HepG2 (cell line): Measurements from ENCODE around the gene MYL6. TPM values are rescaled to one million over a fixed set of nuclear protein-coding genes. Genes with fewer than 3 reads are reported as not detected.

Experiments used
- ATAC-seq: fragments of 200-7000 bp; cut with Tn5 transposase; 3 replicates; pipeline ENCODE4 v1.9.1; 2020; ENCODE audit warnings: mild to moderate bottlenecking, moderate library complexity
- BruUV-seq: library from RNA; stranded (reverse); fragments of 400-500 nt; replicated peaks from 2 replicates; lab custom pipeline; 2021; lab: Mats Ljungman, UMichigan
- CTCF ChIA-PET: fragments of 300-600 bp; formaldehyde crosslinking; extraction: SDS; loops from one replicate; lab custom pipeline; 2021; ENCODE audit warnings: low total read pairs, inconsistent platforms, low intra/inter-chr PET ratio; lab: Yijun Ruan, JAX
- POLR2A ChIA-PET: fragments of 350-600 bp; sonication (Branson Sonifier 250); formaldehyde crosslinking; loops from one replicate; lab custom pipeline; 2020; ENCODE audit warnings: antibody characterized with exemption, inconsistent platforms; lab: Yijun Ruan, JAX
- DNase-seq: peaks from one replicate; pipeline ENCODE4 v3.0.0-alpha.2; 2015; ENCODE audit warnings: low spot score
- FAIRE-seq: peaks from 3 replicates; lab custom pipeline; 2011; peaks lifted over from hg19 to GRCh38; lab: Jason Lieb, UNC
- H2AFZ ChIP-seq: one replicate; pipeline ENCODE4 v1.6.1; 2011; ENCODE audit warnings: low read length, inconsistent platforms
- H3K27ac ChIP-seq: fragments of 300-600 bp; 3 replicates; pipeline ENCODE4 v1.8.0; 2011; ENCODE audit warnings: mixed run types, mild to moderate bottlenecking, mixed read lengths, low read length, inconsistent platforms; ENCODE audit not compliant: insufficient read depth; ENCODE audit errors: extremely low read length
- H3K27me3 ChIP-seq, 2 experiments: fragments of 200-600 bp in 1 of 2; 2 replicates in 1 of 2; 3 replicates in 1 of 2; pipeline versions ENCODE4 v1.6.0 to v1.8.0; 2011; ENCODE audit warnings: low read length in 2 of 2, mild to moderate bottlenecking in 2 of 2, moderate library complexity in 2 of 2, inconsistent platforms in 1 of 2; ENCODE audit not compliant: insufficient read depth in 2 of 2, control insufficient read depth in 1 of 2
- H3K36me3 ChIP-seq, 2 experiments: fragments of 200-600 bp in 1 of 2; replicated peaks in 1 of 2; 2 replicates in 1 of 2; 3 replicates in 1 of 2; pipeline versions ENCODE4 v1.5.1 to v1.8.0; 2011; ENCODE audit warnings: low read length in 2 of 2, inconsistent platforms in 1 of 2; ENCODE audit not compliant: insufficient read depth in 2 of 2, control insufficient read depth in 1 of 2
- H3K4me1 ChIP-seq: 2 replicates; pipeline ENCODE4 v1.5.1; 2012; ENCODE audit warnings: low read length, inconsistent platforms; ENCODE audit not compliant: insufficient read depth
- H3K4me2 ChIP-seq: 2 replicates; pipeline ENCODE4 v1.6.0; 2011; ENCODE audit warnings: low read depth, low read length, inconsistent platforms
- H3K4me3 ChIP-seq, 3 experiments: fragments of 200-600 bp in 1 of 3; sonication (generic), shearing (Covaris generic) in 1 of 3; replicated peaks in 1 of 3; 2 replicates each; pipeline ENCODE4 v1.5.1; 2011 to 2016; ENCODE audit warnings: low read length in 3 of 3, inconsistent platforms in 2 of 3, low read depth in 2 of 3, mild to moderate bottlenecking in 2 of 3, control low read depth in 1 of 3, mixed read lengths in 1 of 3; ENCODE audit not compliant: insufficient read depth in 1 of 3
- H3K79me2 ChIP-seq: one replicate; pipeline ENCODE4 v1.6.1; 2011; ENCODE audit warnings: low read length, inconsistent platforms; ENCODE audit not compliant: insufficient read depth
- H3K9ac ChIP-seq: 2 replicates; pipeline ENCODE4 v1.6.0; 2011; ENCODE audit warnings: mild to moderate bottlenecking, low read depth, low read length, inconsistent platforms; ENCODE audit not compliant: insufficient read depth
- H3K9me3 ChIP-seq: 2 replicates; pipeline ENCODE4 v1.5.1; 2012; ENCODE audit warnings: mild to moderate bottlenecking, low read length
- H4K20me1 ChIP-seq: 2 replicates; pipeline ENCODE4 v1.6.0; 2011; ENCODE audit warnings: inconsistent platforms, mild to moderate bottlenecking, low read length, moderate library complexity; ENCODE audit not compliant: insufficient read depth
- CREM ChIP-seq, 2 experiments: sonication (generic) in 1 of 2; formaldehyde crosslinking in 1 of 2; IDR thresholded peaks; 2 replicates each; pipeline versions ENCODE4 v1.4.0 to v1.6.1; 2016 to 2020; ENCODE audit warnings: antibody characterized with exemption in 1 of 2, mild to moderate bottlenecking in 1 of 2, missing genetic modification reagents in 1 of 2
- EED ChIP-seq: sonication (generic); formaldehyde crosslinking; IDR thresholded peaks from 2 replicates; pipeline ENCODE4 v1.5.0; 2020; ENCODE audit warnings: mild to moderate bottlenecking, missing genetic modification reagents
- NBN ChIP-seq: fragments of 450-650 bp; conservative IDR thresholded peaks from 2 replicates; pipeline ENCODE4 v1.6.1; 2017
- PHF8 ChIP-seq: sonication (generic); formaldehyde crosslinking; IDR thresholded peaks from 2 replicates; pipeline ENCODE4 v1.5.0; 2020; ENCODE audit warnings: missing genetic modification reagents
- ZNF180 ChIP-seq: sonication (generic); formaldehyde crosslinking; IDR thresholded peaks from 2 replicates; pipeline ENCODE4 v1.4.0; 2020; ENCODE audit warnings: low read depth, missing genetic modification reagents, borderline replicate concordance
- ZNF326 ChIP-seq: sonication (generic); formaldehyde crosslinking; IDR thresholded peaks from 2 replicates; pipeline ENCODE4 v1.4.0; 2020; ENCODE audit warnings: missing genetic modification reagents, borderline replicate concordance
- ZNF337 ChIP-seq: sonication (generic); formaldehyde crosslinking; IDR thresholded peaks from 2 replicates; pipeline ENCODE4 v1.5.1; 2020; ENCODE audit warnings: missing genetic modification reagents, low read depth, mild to moderate bottlenecking, borderline replicate concordance
- ZNF577 ChIP-seq: sonication (generic); formaldehyde crosslinking; IDR thresholded peaks from 2 replicates; pipeline ENCODE4 v1.4.0; 2020; ENCODE audit warnings: mild to moderate bottlenecking, low read depth, missing genetic modification reagents, borderline replicate concordance
- WGBS: methylation state at CpG from one replicate; pipeline ENCODE4 v1.1.6; 2017; ENCODE audit warnings: low lambda C conversion rate; 5-methylcytosine and 5-hydroxymethylcytosine counted together
- in situ Hi-C: cut with HindIII; loops from 2 replicates; pipeline ENCODE4 v1.10.0; 2017; ENCODE audit warnings: low pct_unique_long_range_greater_than_20kb; ENCODE audit not compliant: extremely low pct_ligation_motif_present
- intact Hi-C: fragments of 100-400 bp; cut with micrococcal nuclease; formaldehyde crosslinking; loops from one replicate; pipeline ENCODE4 v1.10.0; 2022; ENCODE audit not compliant: unreplicated experiment
- polyA plus RNA-seq, 8 experiments: library from polyadenylated mRNA; depleted of rRNA in 3 of 8; stranded (reverse) in 7 of 8; unstranded in 1 of 8; fragments of >200 nt; fragmentation: Illumina TruSeq in 4 of 8; extraction: Trizol in 4 of 8; gene quantifications; 2 replicates each; pipeline versions ENCODE4 v1.2.1 to v1.2.3, GENCODE V29; 2011 to 2016; ENCODE audit warnings: low read depth in 4 of 8, missing spikeins in 1 of 8, mixed read lengths in 1 of 8; ENCODE audit not compliant: insufficient read depth in 1 of 8
- total RNA-seq, 5 experiments: library from RNA; depleted of rRNA; stranded (reverse); fragments of >200 nt; fragmentation: Illumina TruSeq; extraction: Trizol; gene quantifications; 2 replicates each; pipeline ENCODE4 v1.2.3, GENCODE V29; 2016; ENCODE audit warnings: low read depth in 1 of 5
- TF ChIP-seq, protein P1 (sequence below): sonication (generic); formaldehyde crosslinking; IDR thresholded peaks from 2 replicates; pipeline ENCODE4 v1.4.0; 2020; ENCODE audit warnings: missing genetic modification reagents, mild to moderate bottlenecking, borderline replicate concordance
- TF ChIP-seq, protein P2 (sequence below): sonication (generic); formaldehyde crosslinking; IDR thresholded peaks from 2 replicates; pipeline ENCODE4 v1.4.0; 2020; ENCODE audit warnings: mild to moderate bottlenecking, missing genetic modification reagents

The MYL6 gene
- total and polyA plus RNA-seq, 2 of the 13 experiments (the other 11 are each of a cell fraction or from before 2014, with no cell fraction given): 1,127 to 1,192 TPM

DNA sequence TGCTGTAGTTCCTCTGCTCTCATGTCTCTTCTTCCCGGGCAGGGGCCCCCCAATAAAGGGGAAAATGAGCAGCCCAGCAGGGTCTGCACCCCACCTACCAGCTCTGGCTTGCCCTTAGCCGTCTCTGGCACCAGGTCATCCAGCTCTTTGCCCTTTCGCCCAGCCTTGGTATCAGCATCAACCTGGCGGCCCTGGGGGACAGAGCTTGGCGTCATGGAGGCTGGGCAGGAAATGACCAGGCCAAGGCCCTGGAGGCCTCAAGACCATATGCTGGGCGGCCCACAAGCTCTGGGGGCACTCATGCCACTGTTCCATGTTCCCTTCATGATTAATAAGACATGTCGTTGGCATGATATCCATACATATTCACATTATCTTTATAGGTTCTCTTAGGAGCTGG is 14.7 kb downstream of the MYL6 start:
- Histone ChIP-seq H3K4me2 (no peak overlapping the region), H3K27ac (no peak overlapping the region), H3K27me3 (no peaks in the 10 kb centered on the region), H3K36me3 (peaks cover 19 to 60% of the 10 kb centered on the region in 2 experiments), H3K4me3 (no peak overlapping the region), H3K9ac (no peak overlapping the region), H3K79me2 (no peaks in the 10 kb centered on the region), H3K4me1 (no peaks in the 10 kb centered on the region), H4K20me1 (no peaks in the 10 kb centered on the region), H2AFZ (no peak overlapping the region), H3K9me3 (no peaks in the 10 kb centered on the region)
- no peak for DNase-seq
- in situ Hi-C loops: no loop called here
- BruUV-seq: no TSS peak
- ChIA-PET POLR2A (no interaction called here), CTCF (no interaction called here)
- WGBS: over 99% methylated on average over 7 of the region's 7 CpGs
- intact Hi-C loops: no loop called here
- FAIRE-seq: no peak
- no peak for ATAC-seq
- TF ChIP-seq ZNF180: no peak
- no peak for TF ChIP-seq ZNF577 (CRISPR knock-in tag)
- no peak for TF ChIP-seq PHF8 (CRISPR knock-in tag)
- TF ChIP-seq ZNF337 (CRISPR knock-in tag): no peak
- no peak for TF ChIP-seq NBN
- TF ChIP-seq, protein P1, sequence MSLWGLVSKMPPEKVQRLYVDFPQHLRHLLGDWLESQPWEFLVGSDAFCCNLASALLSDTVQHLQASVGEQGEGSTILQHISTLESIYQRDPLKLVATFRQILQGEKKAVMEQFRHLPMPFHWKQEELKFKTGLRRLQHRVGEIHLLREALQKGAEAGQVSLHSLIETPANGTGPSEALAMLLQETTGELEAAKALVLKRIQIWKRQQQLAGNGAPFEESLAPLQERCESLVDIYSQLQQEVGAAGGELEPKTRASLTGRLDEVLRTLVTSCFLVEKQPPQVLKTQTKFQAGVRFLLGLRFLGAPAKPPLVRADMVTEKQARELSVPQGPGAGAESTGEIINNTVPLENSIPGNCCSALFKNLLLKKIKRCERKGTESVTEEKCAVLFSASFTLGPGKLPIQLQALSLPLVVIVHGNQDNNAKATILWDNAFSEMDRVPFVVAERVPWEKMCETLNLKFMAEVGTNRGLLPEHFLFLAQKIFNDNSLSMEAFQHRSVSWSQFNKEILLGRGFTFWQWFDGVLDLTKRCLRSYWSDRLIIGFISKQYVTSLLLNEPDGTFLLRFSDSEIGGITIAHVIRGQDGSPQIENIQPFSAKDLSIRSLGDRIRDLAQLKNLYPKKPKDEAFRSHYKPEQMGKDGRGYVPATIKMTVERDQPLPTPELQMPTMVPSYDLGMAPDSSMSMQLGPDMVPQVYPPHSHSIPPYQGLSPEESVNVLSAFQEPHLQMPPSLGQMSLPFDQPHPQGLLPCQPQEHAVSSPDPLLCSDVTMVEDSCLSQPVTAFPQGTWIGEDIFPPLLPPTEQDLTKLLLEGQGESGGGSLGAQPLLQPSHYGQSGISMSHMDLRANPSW (CRISPR knock-in tag): no peak
- TF ChIP-seq, protein P2, sequence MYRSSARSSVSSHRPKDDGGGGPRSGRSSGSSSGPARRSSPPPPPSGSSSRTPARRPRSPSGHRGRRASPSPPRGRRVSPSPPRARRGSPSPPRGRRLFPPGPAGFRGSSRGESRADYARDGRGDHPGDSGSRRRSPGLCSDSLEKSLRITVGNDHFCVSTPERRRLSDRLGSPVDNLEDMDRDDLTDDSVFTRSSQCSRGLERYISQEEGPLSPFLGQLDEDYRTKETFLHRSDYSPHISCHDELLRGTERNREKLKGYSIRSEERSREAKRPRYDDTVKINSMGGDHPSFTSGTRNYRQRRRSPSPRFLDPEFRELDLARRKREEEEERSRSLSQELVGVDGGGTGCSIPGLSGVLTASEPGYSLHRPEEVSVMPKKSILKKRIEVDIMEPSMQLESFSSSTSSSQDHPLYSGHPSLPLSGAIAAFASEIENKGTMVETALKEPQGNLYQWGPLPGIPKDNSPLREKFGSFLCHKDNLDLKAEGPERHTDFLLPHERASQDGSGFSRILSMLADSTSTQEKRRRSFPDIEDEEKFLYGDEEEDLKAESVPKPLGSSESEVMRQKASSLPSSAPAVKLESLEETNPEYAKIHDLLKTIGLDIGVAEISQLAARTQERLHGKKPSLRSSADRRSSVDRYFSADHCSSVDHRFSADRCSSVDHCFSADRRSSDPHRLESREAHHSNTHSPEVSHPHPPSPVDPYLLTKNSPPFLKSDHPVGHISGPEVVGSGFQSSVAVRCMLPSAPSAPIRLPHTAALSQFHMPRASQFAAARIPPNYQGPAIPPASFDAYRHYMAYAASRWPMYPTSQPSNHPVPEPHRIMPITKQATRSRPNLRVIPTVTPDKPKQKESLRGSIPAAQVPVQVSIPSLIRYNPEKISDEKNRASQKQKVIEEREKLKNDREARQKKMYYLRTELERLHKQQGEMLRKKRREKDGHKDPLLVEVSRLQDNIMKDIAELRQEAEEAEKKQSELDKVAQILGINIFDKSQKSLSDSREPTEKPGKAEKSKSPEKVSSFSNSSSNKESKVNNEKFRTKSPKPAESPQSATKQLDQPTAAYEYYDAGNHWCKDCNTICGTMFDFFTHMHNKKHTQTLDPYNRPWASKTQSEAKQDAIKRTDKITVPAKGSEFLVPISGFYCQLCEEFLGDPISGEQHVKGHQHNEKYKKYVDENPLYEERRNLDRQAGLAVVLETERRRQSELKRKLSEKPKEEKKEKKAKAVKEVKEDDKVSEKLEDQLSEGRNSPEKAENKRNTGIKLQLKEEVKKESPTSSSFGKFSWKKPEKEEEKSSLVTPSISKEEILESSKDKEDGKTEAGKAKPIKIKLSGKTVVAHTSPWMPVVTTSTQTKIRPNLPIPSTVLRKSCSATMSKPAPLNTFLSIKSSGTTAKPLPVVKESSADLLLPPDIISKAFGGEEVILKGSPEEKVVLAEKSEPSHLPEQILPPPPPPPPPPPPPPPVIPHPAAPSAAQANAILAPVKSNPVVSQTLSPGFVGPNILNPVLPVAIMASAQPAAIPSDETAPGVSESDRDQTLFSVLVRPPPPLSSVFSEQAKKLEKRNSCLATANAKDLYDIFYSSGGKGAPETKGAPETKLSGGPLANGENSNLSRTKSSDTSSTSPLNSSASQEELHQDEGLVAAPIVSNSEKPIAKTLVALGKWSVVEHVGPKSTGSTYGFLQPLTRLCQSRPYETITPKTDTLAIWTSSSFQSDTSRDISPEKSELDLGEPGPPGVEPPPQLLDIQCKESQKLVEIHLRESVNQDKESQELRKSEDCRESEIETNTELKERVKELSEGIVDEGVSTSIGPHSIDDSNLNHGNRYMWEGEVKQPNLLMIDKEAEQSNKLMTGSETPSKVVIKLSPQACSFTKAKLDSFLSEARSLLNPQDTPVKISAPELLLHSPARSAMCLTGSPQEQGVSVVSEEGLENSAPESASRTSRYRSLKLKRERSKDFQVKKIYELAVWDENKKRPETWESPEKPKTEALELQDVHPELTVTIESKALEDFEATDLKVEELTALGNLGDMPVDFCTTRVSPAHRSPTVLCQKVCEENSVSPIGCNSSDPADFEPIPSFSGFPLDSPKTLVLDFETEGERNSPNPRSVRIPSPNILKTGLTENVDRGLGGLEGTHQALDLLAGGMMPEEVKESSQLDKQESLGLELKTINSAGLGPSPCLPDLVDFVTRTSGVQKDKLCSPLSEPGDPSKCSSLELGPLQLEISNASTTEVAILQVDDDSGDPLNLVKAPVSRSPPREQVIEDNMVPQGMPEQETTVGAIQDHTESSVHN (CRISPR knock-in tag): no peak
- no peak for TF ChIP-seq CREM (IDR thresholded peaks at IDR 0.05)
- no peak for TF ChIP-seq CREM (CRISPR knock-in tag; IDR thresholded peaks at IDR 0.05)
- no peak for TF ChIP-seq ZNF326
- TF ChIP-seq EED (CRISPR knock-in tag): no peak
